H1 (cell line): ENCODE measurements around the gene SNCAIP. TPM values are rescaled to one million over a fixed set of nuclear protein-coding genes. Genes with fewer than 3 reads are reported as not detected.

ENCODE experiments used
- CTCF ChIA-PET: fragments of 300-600 bp; sonication (Branson Sonifier 250); formaldehyde crosslinking; loops from one replicate; lab custom pipeline; 2021; ENCODE audit not compliant: partially characterized antibody; lab: Charles Lee
- POLR2A ChIA-PET: fragments of 300-600 bp; sonication (Branson Sonifier 250); formaldehyde crosslinking; loops from one replicate; lab custom pipeline; 2021; ENCODE audit warnings: inconsistent platforms; ENCODE audit not compliant: partially characterized antibody; lab: Charles Lee
- DNase-seq, 2 experiments: peaks; one replicate each; pipeline versions ENCODE4 v3.0.0 to v3.0.0-alpha.2; 2010 to 2022; ENCODE audit warnings: low spot score in 2 of 2, low read depth in 1 of 2, mixed read lengths in 1 of 2
- FAIRE-seq: peaks from 2 replicates; lab custom pipeline; 2011; peaks lifted over from hg19 to GRCh38; lab: Jason Lieb, UNC
- H2AFZ ChIP-seq: 2 replicates; pipeline ENCODE4 v1.8.1; 2012; ENCODE audit warnings: low read length, inconsistent platforms
- H2AK5ac ChIP-seq: 2 replicates; pipeline ENCODE4 v1.6.1; 2013; ENCODE audit warnings: low read depth, low read length
- H2BK120ac ChIP-seq: replicated peaks from 2 replicates; pipeline ENCODE3; 2013; ENCODE audit warnings: low read depth, low read length, inconsistent platforms
- H2BK12ac ChIP-seq: 2 replicates; pipeline ENCODE4 v1.6.1; 2013; ENCODE audit warnings: low read depth, low read length
- H2BK15ac ChIP-seq: 2 replicates; pipeline ENCODE4 v1.6.1; 2013; ENCODE audit warnings: low read length
- H2BK20ac ChIP-seq: 2 replicates; pipeline ENCODE4 v1.6.1; 2013; ENCODE audit warnings: low read length
- H2BK5ac ChIP-seq: 2 replicates; pipeline ENCODE4 v1.6.1; 2013; ENCODE audit warnings: low read depth, low read length
- H3K14ac ChIP-seq: 2 replicates; pipeline ENCODE4 v1.6.1; 2013; ENCODE audit warnings: inconsistent platforms; ENCODE audit not compliant: insufficient read length
- H3K18ac ChIP-seq: 2 replicates; pipeline ENCODE4 v1.6.1; 2013; ENCODE audit warnings: low read length; ENCODE audit errors: extremely low read depth
- H3K23ac ChIP-seq: 2 replicates; pipeline ENCODE4 v1.6.1; 2013; ENCODE audit warnings: inconsistent platforms; ENCODE audit not compliant: insufficient read length
- H3K23me2 ChIP-seq: 2 replicates; pipeline ENCODE4 v1.6.1; 2013; ENCODE audit warnings: low read depth, low read length
- H3K27ac ChIP-seq: 2 replicates; pipeline ENCODE4 v1.6.1; 2011; ENCODE audit warnings: low read depth, low read length, inconsistent platforms
- H3K27me3 ChIP-seq, 4 experiments: replicated peaks in 1 of 4; 1 replicate in 1 of 4; 2 replicates in 3 of 4; pipeline versions ENCODE4 v1.6.1 to v1.8.1; 2011 to 2013; ENCODE audit warnings: low read length in 3 of 4, mild to moderate bottlenecking in 3 of 4, inconsistent platforms in 2 of 4, mixed read lengths in 2 of 4, moderate library complexity in 1 of 4; ENCODE audit not compliant: control insufficient read depth in 3 of 4, insufficient read depth in 3 of 4; ENCODE audit errors: extremely low read depth in 1 of 4
- H3K36me3 ChIP-seq, 4 experiments: 2 replicates each; pipeline versions ENCODE4 v1.6.1 to v1.8.1; 2011 to 2013; ENCODE audit warnings: mild to moderate bottlenecking in 4 of 4, low read length in 3 of 4, moderate library complexity in 2 of 4, control low read depth in 1 of 4, inconsistent platforms in 1 of 4; ENCODE audit not compliant: insufficient read depth in 4 of 4, control insufficient read depth in 2 of 4
- H3K4ac ChIP-seq: replicated peaks from 2 replicates; pipeline ENCODE3; 2013; ENCODE audit warnings: low read length, low read depth, mixed read lengths, inconsistent platforms; ENCODE audit not compliant: insufficient read length
- H3K4me1 ChIP-seq, 4 experiments: replicated peaks in 1 of 4; 1 replicate in 1 of 4; 2 replicates in 3 of 4; pipeline versions ENCODE4 v1.6.1 to v1.8.1; 2011 to 2013; ENCODE audit warnings: low read length in 3 of 4, inconsistent platforms in 2 of 4, mixed read lengths in 1 of 4; ENCODE audit not compliant: insufficient read depth in 4 of 4, control insufficient read depth in 3 of 4
- H3K4me2 ChIP-seq, 2 experiments: 2 replicates each; pipeline versions ENCODE4 v1.6.1 to v1.8.1; 2011 to 2013; ENCODE audit warnings: low read depth in 2 of 2, low read length in 2 of 2, control low read depth in 1 of 2, inconsistent platforms in 1 of 2, mild to moderate bottlenecking in 1 of 2; ENCODE audit not compliant: insufficient read depth in 1 of 2
- H3K4me3 ChIP-seq, 4 experiments: fragments of 200-600, 300-600 bp in 1 of 4; sonication (generic), shearing (Covaris generic), sonication (Bioruptor Twin) in 1 of 4; 2 replicates each; pipeline versions ENCODE4 v1.5.1 to v1.8.1; 2011 to 2016; ENCODE audit warnings: low read length in 4 of 4, low read depth in 3 of 4, control low read depth in 2 of 4, inconsistent platforms in 2 of 4, mild to moderate bottlenecking in 2 of 4, mixed read lengths in 1 of 4, moderate library complexity in 1 of 4; ENCODE audit not compliant: insufficient read depth in 2 of 4; ENCODE audit errors: extremely low read depth in 1 of 4
- H3K56ac ChIP-seq: replicated peaks from 2 replicates; pipeline ENCODE3; 2013; ENCODE audit warnings: low read depth, mild to moderate bottlenecking, mixed read lengths, low read length, inconsistent platforms; ENCODE audit not compliant: insufficient read length
- H3K79me1 ChIP-seq: 2 replicates; pipeline ENCODE4 v1.6.1; 2013; ENCODE audit warnings: low read depth, low read length, control low read depth
- H3K79me2 ChIP-seq, 2 experiments: 2 replicates each; pipeline versions ENCODE4 v1.6.1 to v1.8.1; 2012 to 2013; ENCODE audit warnings: low read length in 2 of 2, mild to moderate bottlenecking in 2 of 2, inconsistent platforms in 1 of 2; ENCODE audit not compliant: insufficient read depth in 2 of 2, control insufficient read depth in 1 of 2
- H3K9ac ChIP-seq, 4 experiments: replicated peaks in 1 of 4; 1 replicate in 1 of 4; 2 replicates in 3 of 4; pipeline versions ENCODE4 v1.6.1 to v1.8.1; 2011 to 2013; ENCODE audit warnings: low read depth in 3 of 4, low read length in 3 of 4, control low read depth in 2 of 4, mild to moderate bottlenecking in 2 of 4, moderate library complexity in 2 of 4, inconsistent platforms in 1 of 4; ENCODE audit errors: extremely low read depth in 1 of 4
- H3K9me3 ChIP-seq, 2 experiments: 2 replicates each; pipeline versions ENCODE4 v1.6.1 to v1.8.1; 2012 to 2013; ENCODE audit warnings: mild to moderate bottlenecking in 2 of 2, moderate library complexity in 2 of 2, control low read depth in 1 of 2, inconsistent platforms in 1 of 2, low read depth in 1 of 2, low read length in 1 of 2, mixed read lengths in 1 of 2; ENCODE audit not compliant: insufficient read depth in 2 of 2
- H4K20me1 ChIP-seq, 2 experiments: replicated peaks in 1 of 2; 2 replicates each; pipeline versions ENCODE3 to v1.8.1; 2011 to 2013; ENCODE audit warnings: inconsistent platforms in 2 of 2, low read length in 2 of 2, mild to moderate bottlenecking in 1 of 2; ENCODE audit not compliant: insufficient read depth in 2 of 2, control insufficient read depth in 1 of 2
- H4K5ac ChIP-seq: 2 replicates; pipeline ENCODE4 v1.6.1; 2013; ENCODE audit warnings: low read length, low read depth, mixed read lengths, inconsistent platforms; ENCODE audit not compliant: insufficient read length
- H4K8ac ChIP-seq: 2 replicates; pipeline ENCODE4 v1.8.0; 2013; ENCODE audit warnings: mild to moderate bottlenecking, moderate library complexity, low read length, inconsistent platforms; ENCODE audit not compliant: insufficient read depth; ENCODE audit errors: extremely low read depth
- H4K91ac ChIP-seq: replicated peaks from 2 replicates; pipeline ENCODE3; 2013; ENCODE audit warnings: low read length, mixed read lengths, inconsistent platforms; ENCODE audit not compliant: insufficient read length
- BACH1 ChIP-seq: IDR thresholded peaks from 2 replicates; pipeline ENCODE4 v1.6.1; 2012; ENCODE audit warnings: low read length, improper control_type of control experiment
- CTCF ChIP-seq, 3 experiments: IDR thresholded peaks; 1 replicate in 2 of 3; 2 replicates in 1 of 3; pipeline versions ENCODE4 v1.5.1 to v1.6.1; 2011; ENCODE audit warnings: low read length in 3 of 3, mild to moderate bottlenecking in 3 of 3, inconsistent platforms in 2 of 3, low read depth in 1 of 3, moderate library complexity in 1 of 3; ENCODE audit not compliant: insufficient read depth in 1 of 3; ENCODE audit errors: control extremely low read depth in 1 of 3
- SIX5 ChIP-seq: IDR thresholded peaks from 2 replicates; pipeline ENCODE4 v1.6.1; 2011; ENCODE audit warnings: mild to moderate bottlenecking, low read depth, low read length
- TBP ChIP-seq: IDR thresholded peaks from 2 replicates; pipeline ENCODE4 v1.6.1; 2011; ENCODE audit warnings: low read depth, low read length, improper control_type of control experiment
- WGBS, 2 experiments: shearing (Covaris generic) in 1 of 2; methylation state at CpG; one replicate each; pipeline versions ENCODE4 v1.1.6 to v1.1.7; 2013 to 2015; ENCODE audit warnings: low lambda C conversion rate in 2 of 2, mixed read lengths in 2 of 2, inconsistent platforms in 1 of 2, low coverage in 1 of 2, missing lambda C conversion rate in 1 of 2; ENCODE audit not compliant: insufficient replicate concordance in 2 of 2, insufficient coverage in 1 of 2, insufficient read length in 1 of 2; ENCODE audit errors: extremely low coverage in 1 of 2, missing lambda C conversion rate in 1 of 2; 5-methylcytosine and 5-hydroxymethylcytosine counted together
- polyA plus RNA-seq, 7 experiments: library from polyadenylated mRNA; depleted of rRNA in 3 of 7; stranded (reverse) in 5 of 7; unstranded in 2 of 7; fragments of >200 nt in 5 of 7; fragments of 200-250 nt in 2 of 7; gene quantifications; 1 replicate in 5 of 7; 2 replicates in 1 of 7; 4 replicates in 1 of 7; pipeline versions ENCODE4 v1.2.1 to v1.2.3, GENCODE V29; 2011 to 2013; ENCODE audit warnings: missing spikeins in 2 of 7, mixed read lengths in 2 of 7
- total RNA-seq: library from RNA; stranded (reverse); fragmentation: NEBNext Ultra II Directional; extraction: Animal tissue kit (Norgen Biotek cat#: 25700); gene quantifications from 2 replicates; pipeline ENCODE4 v1.2.1, GENCODE V29; 2021

The SNCAIP gene
- total and polyA plus RNA-seq, 2 of the 8 experiments (the other 6 are each of a cell fraction or from before 2014, with no cell fraction given) = 3.9 to 9.0 TPM

- Histone ChIP-seq H3K79me2 (no peaks in the 10 kb centered on the region), H3K4ac (no peak overlapping the region), H3K27me3 (no peaks in the 10 kb centered on the region), H2BK120ac (no peak overlapping the region), H3K79me1 (no peaks in the 10 kb centered on the region), H4K5ac (no peak overlapping the region), H3K56ac (no peak overlapping the region), H3K18ac (no peak overlapping the region), H3K23me2 (no peaks in the 10 kb centered on the region), H3K36me3 (no peaks in the 10 kb centered on the region), H3K27ac (no peak overlapping the region), H3K4me1 (peaks cover 2 to 15% (median 5%) of the 10 kb centered on the region in 4 experiments; a peak in 5 of 7 replicates), H2BK12ac (no peak overlapping the region), H2AFZ (no peak overlapping the region), H4K8ac (no peak overlapping the region), H4K20me1 (no peaks in the 10 kb centered on the region), H3K9me3 (no peaks in the 10 kb centered on the region), H3K23ac (no peak overlapping the region), H2BK15ac (no peak overlapping the region), H2AK5ac (no peak overlapping the region), H2BK5ac (no peak overlapping the region), H3K4me3 (no peak overlapping the region), H2BK20ac (no peak overlapping the region), H4K91ac (no peak overlapping the region), H3K4me2 (no peak overlapping the region; a peak in 1 of 4 replicates), H3K9ac (no peak overlapping the region; a peak in 1 of 7 replicates), H3K14ac (no peak overlapping the region)
- no peak for TF ChIP-seq BACH1
- no peak for TF ChIP-seq SIX5
- no peak for TF ChIP-seq TBP
- no peak for TF ChIP-seq CTCF (IDR thresholded peaks at IDR 0.05; ENCODE audit: control extremely low read depth in 1 of 3, insufficient read depth in 1 of 3, low read depth in 1 of 3, low read length in 3 of 3)
- no peak for DNase-seq
- CTCF ChIA-PET = interaction anchor here (2.0 kb wide), 1 partner anchor 172 kb away, joined by 7 read pairs; no protein-coding TSS in a partner anchor
- WGBS, 2 experiments = 87% methylated on average over 3 of the region's 3 CpGs; no CpG with 5 or more reads in 1 of the 2 experiments
- FAIRE-seq = no peak
- POLR2A ChIA-PET = no interaction called here
These were observed 55.4 kb downstream of the SNCAIP start for GRCh38 chr5:122367456-122367855.
